Neuronal stem cell (in vitro differentiated cells): ENCODE results near the gene RAVER1.
A peak's percentile ranks its signal among the peaks of the same experiment; 100 is the strongest.

Experiments used
- DNase-seq: peaks from one replicate; pipeline ENCODE4 v3.0.0-alpha.2; 2013; ENCODE audit warnings: low spot score
- H2AFZ ChIP-seq: one replicate; pipeline ENCODE4 v1.6.1; 2013; ENCODE audit warnings: mild to moderate bottlenecking, low read length, inconsistent platforms
- H2AK5ac ChIP-seq: 2 replicates; pipeline ENCODE4 v1.6.1; 2013; ENCODE audit warnings: low read depth, mild to moderate bottlenecking, inconsistent platforms, low read length, moderate library complexity, mixed read lengths
- H2BK120ac ChIP-seq: 2 replicates; pipeline ENCODE4 v1.6.1; 2013; ENCODE audit warnings: low read depth, mild to moderate bottlenecking, inconsistent platforms, low read length, moderate library complexity, mixed read lengths
- H2BK12ac ChIP-seq: one replicate; pipeline ENCODE4 v1.6.1; 2013; ENCODE audit warnings: low read length, inconsistent platforms
- H2BK15ac ChIP-seq: 2 replicates; pipeline ENCODE4 v1.6.1; 2013; ENCODE audit warnings: mild to moderate bottlenecking, low read length, inconsistent platforms, mixed read lengths
- H2BK5ac ChIP-seq: one replicate; pipeline ENCODE4 v1.6.1; 2013; ENCODE audit warnings: inconsistent platforms, mild to moderate bottlenecking, low read length, moderate library complexity
- H3K14ac ChIP-seq: one replicate; pipeline ENCODE4 v1.6.1; 2013; ENCODE audit warnings: low read length, inconsistent platforms
- H3K18ac ChIP-seq: 2 replicates; pipeline ENCODE4 v1.6.1; 2013; ENCODE audit warnings: low read length, inconsistent platforms
- H3K23ac ChIP-seq: 2 replicates; pipeline ENCODE4 v1.6.1; 2013; ENCODE audit warnings: low read depth, mild to moderate bottlenecking, mixed read lengths, low read length, inconsistent platforms; ENCODE audit not compliant: poor library complexity
- H3K27ac ChIP-seq: replicated peaks from 3 replicates; pipeline ENCODE4 v1.5.1; 2013; ENCODE audit warnings: low read length, inconsistent platforms
- H3K27me3 ChIP-seq, 3 experiments: 2 replicates each; pipeline ENCODE4 v1.6.1; 2013; ENCODE audit warnings: low read length in 3 of 3, mild to moderate bottlenecking in 2 of 3, inconsistent platforms in 1 of 3, low read depth in 1 of 3, mixed read lengths in 1 of 3, moderate library complexity in 1 of 3; ENCODE audit not compliant: control insufficient read depth in 3 of 3, insufficient read depth in 3 of 3
- H3K36me3 ChIP-seq, 2 donors: replicated peaks in 1 of 2; 2 replicates each; pipeline ENCODE4 v1.6.1; 2013; ENCODE audit warnings: low read length in 2 of 2; ENCODE audit not compliant: control insufficient read depth in 2 of 2, insufficient read depth in 2 of 2
- H3K4ac ChIP-seq: 2 replicates; pipeline ENCODE4 v1.6.1; 2013; ENCODE audit warnings: inconsistent platforms, mild to moderate bottlenecking, low read length, moderate library complexity
- H3K4me1 ChIP-seq, 2 donors: 1 replicate in 1 of 2; 2 replicates in 1 of 2; pipeline ENCODE4 v1.6.1; 2013; ENCODE audit warnings: low read length in 2 of 2, low read depth in 1 of 2; ENCODE audit not compliant: control insufficient read depth in 2 of 2, insufficient read depth in 1 of 2
- H3K4me2 ChIP-seq: one replicate; pipeline ENCODE4 v1.6.1; 2013; ENCODE audit warnings: mild to moderate bottlenecking, low read length, inconsistent platforms; ENCODE audit not compliant: insufficient read depth, poor library complexity, severe bottlenecking
- H3K4me3 ChIP-seq, 2 donors: 2 replicates each; pipeline ENCODE4 v1.5.1; 2013; ENCODE audit warnings: low read length in 2 of 2, mild to moderate bottlenecking in 2 of 2, inconsistent platforms in 1 of 2, moderate library complexity in 1 of 2
- H3K79me1 ChIP-seq: one replicate; pipeline ENCODE4 v1.6.1; 2013; ENCODE audit warnings: low read depth, mild to moderate bottlenecking, inconsistent platforms, low read length, moderate library complexity
- H3K9ac ChIP-seq: one replicate; pipeline ENCODE4 v1.6.1; 2013; ENCODE audit warnings: mild to moderate bottlenecking, low read depth, low read length, inconsistent platforms; ENCODE audit not compliant: poor library complexity
- H3K9me3 ChIP-seq, 2 donors: replicated peaks in 1 of 2; 2 replicates each; pipeline versions ENCODE3 to v1.6.1; 2013; ENCODE audit warnings: low read length in 2 of 2, mild to moderate bottlenecking in 2 of 2, inconsistent platforms in 1 of 2, low read depth in 1 of 2, mixed read lengths in 1 of 2, moderate library complexity in 1 of 2; ENCODE audit not compliant: control insufficient read depth in 2 of 2, insufficient read depth in 1 of 2
- H4K8ac ChIP-seq: one replicate; pipeline ENCODE4 v1.6.1; 2013; ENCODE audit warnings: low read depth, mild to moderate bottlenecking, inconsistent platforms, low read length, moderate library complexity
- H4K91ac ChIP-seq: one replicate; pipeline ENCODE4 v1.6.1; 2013; ENCODE audit warnings: low read length, low read depth, mild to moderate bottlenecking, inconsistent platforms; ENCODE audit not compliant: poor library complexity
- WGBS, 2 donors: extraction: QIAGEN DNeasy Blood & Tissue Kit; methylation state at CpG; one replicate each; pipeline ENCODE4 v1.1.7; 2013; ENCODE audit warnings: missing lambda C conversion rate in 2 of 2, mixed read lengths in 1 of 2; ENCODE audit not compliant: insufficient read length in 2 of 2, insufficient replicate concordance in 1 of 2; ENCODE audit errors: extremely low coverage in 2 of 2; 5-methylcytosine and 5-hydroxymethylcytosine counted together

RAVER1 gene

DNA sequence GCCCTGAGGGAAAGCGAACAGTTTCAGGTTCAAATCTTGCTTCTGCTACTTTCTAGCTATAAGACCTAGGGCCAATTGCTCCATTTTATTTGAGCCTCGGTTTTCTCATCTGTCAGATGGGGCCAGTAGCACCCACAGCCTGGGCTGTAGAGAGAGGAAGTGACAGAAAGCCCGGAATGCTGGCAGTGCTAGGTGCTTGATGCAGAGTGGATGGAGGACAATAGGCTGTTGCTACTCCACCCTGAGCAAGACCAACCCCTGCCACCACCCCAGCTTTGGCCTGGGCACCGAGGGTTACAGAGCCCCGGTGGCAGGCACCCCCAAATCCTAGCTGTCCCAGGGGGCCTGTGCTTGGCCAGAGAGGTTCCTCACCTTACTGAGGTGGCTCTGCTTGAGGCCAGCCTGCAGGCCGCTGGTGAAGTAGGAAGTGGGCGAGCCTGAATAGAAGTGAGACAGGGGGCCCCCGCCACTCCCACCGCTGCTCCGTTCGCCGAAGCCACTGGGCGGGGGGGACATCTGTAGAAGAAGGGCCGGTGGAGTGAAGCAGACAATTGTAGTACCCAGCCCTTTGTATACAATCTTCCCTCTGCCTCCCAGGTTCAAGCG lies 15.4 kb downstream of the RAVER1 start:
- no peak overlapping the region for H3K9ac ChIP-seq
- H3K27me3 ChIP-seq, result no peaks in the 10 kb centered on the region
- no peak for DNase-seq
- peaks cover 0 to 2% of the 10 kb centered on the region in 2 donors for H3K4me1 ChIP-seq
- H2AK5ac ChIP-seq, result no peak overlapping the region
- no peak overlapping the region for H3K4ac ChIP-seq
- H3K23ac ChIP-seq, result no peak overlapping the region
- peak overlapping the region; percentile 11 for H3K4me2 ChIP-seq
- H2BK5ac ChIP-seq, result no peak overlapping the region
- no peak overlapping the region for H4K8ac ChIP-seq
- WGBS, 2 donors, result no CpG with 5 or more reads among the region's 15 CpGs
- no peak overlapping the region for H2AFZ ChIP-seq
- H2BK12ac ChIP-seq, result no peak overlapping the region
- peaks cover 9% of the 10 kb centered on the region for H3K79me1 ChIP-seq
- no peak overlapping the region for H4K91ac ChIP-seq
- H3K14ac ChIP-seq, result no peak overlapping the region
- no peak overlapping the region for H3K4me3 ChIP-seq
- H3K18ac ChIP-seq, result no peak overlapping the region
- H2BK120ac ChIP-seq, result no peak overlapping the region
- H3K36me3 ChIP-seq, result peaks cover 39 to 71% of the 10 kb centered on the region in 2 donors
- no peak overlapping the region for H3K27ac ChIP-seq
- no peaks in the 10 kb centered on the region for H3K9me3 ChIP-seq
- H2BK15ac ChIP-seq, result no peak overlapping the region

GRCh38 chr19:10317045-10317856 lies 16.1 kb downstream of the RAVER1 start:
- Histone ChIP-seq H3K4ac (no peak overlapping the region), H2BK12ac (no peak overlapping the region), H3K9me3 (no peaks in the 10 kb centered on the region), H4K8ac (no peak overlapping the region), H3K27ac (no peak overlapping the region), H3K27me3 (no peaks in the 10 kb centered on the region), H3K4me3 (no peak overlapping the region), H4K91ac (no peak overlapping the region), H3K18ac (no peak overlapping the region), H3K79me1 (peaks cover 6% of the 10 kb centered on the region), H2BK5ac (no peak overlapping the region), H2BK15ac (no peak overlapping the region), H3K23ac (no peak overlapping the region), H3K36me3 (peaks cover 32 to 64% of the 10 kb centered on the region in 2 donors), H3K14ac (no peak overlapping the region), H3K9ac (no peak overlapping the region), H2AK5ac (no peak overlapping the region), H2BK120ac (no peak overlapping the region), H3K4me1 (peaks cover 0 to 2% of the 10 kb centered on the region in 2 donors), H2AFZ (no peak overlapping the region), H3K4me2 (no peak overlapping the region)
- DNase-seq, result no peak
- no CpG with 5 or more reads among the region's 29 CpGs for WGBS, 2 donors

- Histone ChIP-seq H4K91ac (no peak overlapping the region), H3K9me3 (no peaks in the 10 kb centered on the region), H3K4ac (no peak overlapping the region), H2AFZ (peak overlapping the region; percentile 98), H3K79me1 (peaks cover 6% of the 10 kb centered on the region), H3K4me2 (no peak overlapping the region), H2BK120ac (no peak overlapping the region), H2BK12ac (no peak overlapping the region), H3K18ac (no peak overlapping the region), H3K23ac (no peak overlapping the region), H4K8ac (no peak overlapping the region), H2BK15ac (no peak overlapping the region), H3K4me1 (peaks cover 0 to 2% of the 10 kb centered on the region in 2 donors), H3K14ac (no peak overlapping the region), H3K4me3 (peak overlapping the region in 1 of 2 donors; percentile 71), H3K27me3 (no peaks in the 10 kb centered on the region), H3K27ac (no peak overlapping the region), H2AK5ac (peak overlapping the region; percentile 17), H3K36me3 (peaks cover 24 to 56% of the 10 kb centered on the region in 2 donors), H3K9ac (no peak overlapping the region), H2BK5ac (no peak overlapping the region)
- WGBS, 2 donors, result no CpG with 5 or more reads among the region's 19 CpGs
- no peak for DNase-seq
Measured at GRCh38 chr19:10316229-10317044, 16.9 kb downstream of the RAVER1 start.
